C4-2B (cell line): ENCODE results near the gene AFF3.

ENCODE experiments used
- CTCF ChIP-seq: fragments of 450-650 bp; conservative IDR thresholded peaks from 2 replicates; pipeline ENCODE4 v1.5.1; 2017; ENCODE audit warnings: mild to moderate bottlenecking
- ZFX ChIP-seq: fragments of 450-650 bp; IDR thresholded peaks from 2 replicates; pipeline ENCODE4 v1.6.1; 2017

- no peak for TF ChIP-seq CTCF
- TF ChIP-seq ZFX = no peak
These were observed 181.6 kb downstream of the AFF3 start for GRCh38 chr2:99960790-99961189.
